GM21381 (cell line): ENCODE results near the gene EHBP1L1.

Experiments used
- ATAC-seq: cut with Tn5 transposase; IDR thresholded peaks from one replicate; pipeline ENCODE4 v1.9.1; 2021; ENCODE audit warnings: mild to moderate bottlenecking, moderate library complexity; ENCODE audit not compliant: unreplicated experiment

Gene EHBP1L1

DNA sequence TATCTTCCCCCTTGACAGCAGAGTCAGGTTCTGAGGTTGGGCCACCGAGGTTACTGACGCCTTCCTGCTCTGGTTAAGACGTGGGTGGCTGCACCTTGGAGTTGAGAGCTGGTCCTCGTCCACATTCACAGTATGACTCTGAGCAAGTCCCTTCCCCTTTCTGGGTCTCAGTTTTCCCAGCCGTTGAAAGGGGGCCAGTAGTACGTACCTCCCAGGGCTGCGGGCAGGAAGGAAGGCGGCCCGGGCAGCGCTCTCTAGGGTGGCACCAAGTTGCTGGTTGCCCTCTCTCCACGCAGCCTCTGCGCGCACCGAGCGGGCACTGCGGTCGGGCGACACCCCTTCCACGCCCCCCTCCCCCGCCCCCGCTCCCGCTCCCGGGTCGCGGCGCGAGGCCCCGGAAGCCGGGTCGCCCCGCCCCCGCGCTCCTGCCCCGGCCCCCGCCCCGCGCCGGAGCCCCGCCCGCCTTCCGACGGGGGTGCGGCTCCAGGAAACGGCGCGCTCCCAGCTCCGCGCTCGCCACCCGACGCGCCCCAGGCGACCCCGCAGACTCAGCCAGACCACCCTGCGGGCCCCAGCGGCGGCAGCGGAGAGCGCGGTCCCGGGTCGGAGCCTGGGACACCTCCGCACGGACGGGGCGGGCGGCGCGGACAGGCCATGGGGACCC is at the start of gene EHBP1L1:
TSS of gene EHBP1L1 (plus strand) at position 486 of the 664 bp plus-strand sequence. CDS start 250 bp downstream, outside the sequence.
- no peak for ATAC-seq

- no peak for ATAC-seq
These were observed 49.1 kb upstream of the EHBP1L1 start for GRCh38 chr11:65526744-65527143.

- ATAC-seq, result no peak
These were observed 47.0 kb upstream of the EHBP1L1 start for GRCh38 chr11:65528819-65529350.

- ATAC-seq, result no peak
These were observed 46.2 kb upstream of the EHBP1L1 start for GRCh38 chr11:65529475-65530156.

DNA sequence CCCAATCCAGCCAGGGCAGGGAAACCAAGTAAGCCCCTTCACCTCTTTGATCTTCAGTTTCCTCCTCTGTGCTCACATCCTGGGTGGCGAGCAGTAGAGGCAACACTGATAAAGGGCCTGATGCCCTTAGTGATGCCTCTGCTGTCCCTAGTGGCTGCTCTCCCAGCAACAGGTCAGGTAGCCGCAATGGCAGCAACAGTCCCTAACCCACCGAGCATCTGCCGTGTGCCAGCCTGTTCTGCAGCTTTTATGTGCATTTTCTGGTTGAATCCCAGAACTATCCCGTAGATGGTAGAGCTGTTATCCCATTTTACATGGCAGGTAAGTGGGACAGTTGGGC is 45.7 kb upstream of the EHBP1L1 start:
- ATAC-seq, result no peak

- no peak for ATAC-seq
These were observed 43.3 kb upstream of the EHBP1L1 start for GRCh38 chr11:65532388-65533064.

DNA sequence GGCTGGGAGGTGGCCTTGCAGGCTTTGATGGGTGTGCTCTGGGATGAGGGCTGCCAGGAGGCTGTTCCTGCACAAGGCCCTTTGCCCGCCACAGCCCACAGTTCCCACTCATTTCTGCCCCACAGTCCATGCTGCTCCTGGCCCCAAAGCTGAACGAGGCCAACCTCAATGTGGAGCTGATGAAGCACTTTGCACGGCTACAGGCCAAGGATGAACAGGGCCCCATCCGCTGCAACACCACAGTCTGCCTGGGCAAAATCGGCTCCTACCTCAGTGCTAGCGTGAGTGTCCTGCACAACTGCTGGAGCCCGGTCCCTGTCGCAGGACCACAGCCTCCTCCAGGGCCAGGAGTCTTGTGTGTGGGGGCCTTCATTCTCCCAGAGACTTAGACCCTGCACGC is 40.8 kb upstream of the EHBP1L1 start:
- ATAC-seq, result no peak

DNA sequence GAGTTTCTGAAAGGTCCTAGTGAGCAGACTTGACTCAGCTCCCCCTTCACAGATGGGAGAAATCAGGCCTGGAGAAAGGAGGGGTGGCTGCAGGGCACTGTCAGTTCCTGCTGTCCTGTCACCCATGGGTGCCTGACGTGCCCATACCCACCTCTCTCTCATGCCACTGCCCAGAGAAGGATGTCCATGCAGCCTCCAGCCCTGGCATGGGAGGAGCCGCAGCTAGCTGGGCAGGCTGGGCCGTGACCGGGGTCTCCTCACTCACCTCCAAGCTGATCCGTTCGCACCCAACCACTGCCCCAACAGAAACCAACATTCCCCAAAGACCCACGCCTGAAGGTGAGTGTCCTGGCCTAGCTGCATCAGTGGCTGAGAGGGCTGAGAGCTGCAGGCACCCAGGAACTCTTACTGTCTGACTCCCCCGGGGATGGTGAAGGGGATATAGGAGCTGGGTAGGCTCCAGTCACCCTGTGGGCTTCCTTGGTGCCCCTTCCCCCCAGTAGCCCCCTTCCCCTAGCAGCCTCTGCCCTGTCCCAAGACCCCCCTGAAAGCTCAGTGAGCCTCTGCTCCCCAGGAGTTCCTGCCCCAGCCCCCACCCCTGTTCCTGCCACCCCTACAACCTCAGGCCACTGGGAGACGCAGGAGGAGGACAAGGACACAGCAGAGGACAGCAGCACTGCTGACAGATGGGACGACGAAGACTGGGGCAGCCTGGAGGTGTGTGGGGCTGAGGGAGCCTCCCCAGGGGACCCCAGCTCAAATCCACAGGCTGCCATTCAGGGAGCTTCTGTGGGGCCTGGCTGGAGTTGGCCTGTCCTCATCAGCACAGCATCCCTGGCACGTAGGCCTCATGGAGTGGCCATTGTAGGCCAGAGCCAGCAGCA is 39.2 kb upstream of the EHBP1L1 start:
- no peak for ATAC-seq

DNA sequence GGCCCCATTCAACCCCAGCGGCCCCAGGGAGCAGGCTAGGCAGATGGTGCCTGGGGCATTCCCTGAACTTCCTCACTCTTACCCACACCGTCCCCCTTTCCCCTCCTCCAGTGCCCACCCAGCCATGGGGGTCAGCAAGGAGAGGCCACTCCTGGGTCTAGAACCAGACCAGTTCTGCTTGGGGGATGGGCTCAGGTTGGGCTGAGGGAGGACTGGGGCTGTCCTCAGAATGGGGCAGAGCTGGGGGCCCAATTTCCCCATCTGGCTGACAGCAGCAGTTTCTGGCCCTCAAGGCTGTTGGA is 38.6 kb upstream of the EHBP1L1 start:
- no peak for ATAC-seq

GRCh38 chr11:65537620-65538231 is 38.1 kb upstream of the EHBP1L1 start:
- ATAC-seq, result no peak

DNA sequence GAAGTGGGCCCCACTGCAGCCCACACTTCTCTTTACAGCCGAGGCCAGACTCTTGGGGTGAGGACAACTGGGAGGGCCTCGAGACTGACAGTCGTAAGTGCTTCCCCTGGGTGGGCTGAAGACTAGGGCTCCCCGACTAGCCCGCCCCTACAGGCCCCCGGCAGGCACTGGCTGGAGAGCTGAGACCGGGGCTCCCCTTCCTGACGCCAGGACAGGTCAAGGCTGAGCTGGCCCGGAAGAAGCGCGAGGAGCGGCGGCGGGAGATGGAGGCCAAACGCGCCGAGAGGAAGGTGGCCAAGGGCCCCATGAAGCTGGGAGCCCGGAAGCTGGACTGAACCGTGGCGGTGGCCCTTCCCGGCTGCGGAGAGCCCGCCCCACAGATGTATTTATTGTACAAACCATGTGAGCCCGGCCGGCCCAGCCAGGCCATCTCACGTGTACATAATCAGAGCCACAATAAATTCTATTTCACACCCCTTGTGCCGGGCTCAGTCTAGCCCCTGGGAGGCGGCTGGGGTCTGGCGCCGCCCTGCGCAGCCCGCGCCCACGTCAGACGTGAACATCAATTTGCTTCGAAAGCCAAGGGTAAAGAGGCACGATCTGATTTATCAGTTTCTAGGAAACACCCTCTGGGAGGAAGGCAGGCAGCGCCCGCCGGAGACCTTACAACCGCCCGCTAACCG is 37.5 kb upstream of the EHBP1L1 start:
- no peak for ATAC-seq

DNA sequence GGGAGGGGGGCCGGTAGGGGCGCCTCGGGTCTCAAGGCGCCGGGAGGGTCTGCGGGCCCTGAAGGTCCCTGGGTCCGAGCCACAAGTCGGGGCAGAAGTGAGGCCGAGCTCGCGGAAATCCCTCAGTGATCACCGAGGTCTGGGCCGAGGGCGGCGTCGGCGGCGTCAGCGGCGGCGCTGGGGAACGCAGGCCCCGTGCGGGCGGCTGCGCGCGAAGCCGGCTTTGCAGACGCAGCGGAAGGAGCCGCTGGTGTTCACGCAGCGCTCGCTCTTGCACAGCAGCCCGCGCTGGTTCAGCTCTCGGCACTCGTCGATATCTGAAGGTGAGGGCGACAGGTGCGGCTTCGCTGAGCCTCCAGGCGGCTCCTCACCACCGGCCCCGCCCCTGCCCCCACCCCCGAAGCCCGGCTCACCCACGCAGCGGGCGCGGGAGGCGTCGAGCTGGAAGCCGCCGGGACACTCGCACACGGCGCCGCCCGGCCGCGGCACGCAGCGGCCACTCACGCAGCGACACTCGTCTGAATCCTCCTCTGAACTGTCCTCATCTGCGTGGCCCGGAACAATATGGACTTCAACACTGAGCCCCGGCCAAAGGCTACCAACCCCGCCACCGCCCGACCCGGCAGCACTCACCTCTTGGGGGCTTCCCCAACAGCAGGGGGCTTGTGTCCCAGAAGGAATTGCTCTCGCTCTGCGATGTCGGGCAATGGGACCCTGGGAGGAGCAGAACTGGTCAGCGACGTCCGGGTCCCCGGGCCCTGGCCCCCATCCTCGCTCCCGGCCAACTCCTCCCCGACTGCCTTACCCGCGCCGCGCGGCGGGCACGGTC is 36.7 kb upstream of the EHBP1L1 start:
- ATAC-seq, result no peak

- peak; percentile 51 for ATAC-seq
These were observed 36.0 kb upstream of the EHBP1L1 start for GRCh38 chr11:65539744-65540289.

- ATAC-seq, result peak; percentile 55
These were observed 35.4 kb upstream of the EHBP1L1 start for GRCh38 chr11:65540290-65541092.

- no peak for ATAC-seq
These were observed 34.5 kb upstream of the EHBP1L1 start for GRCh38 chr11:65541093-65541982.

GRCh38 chr11:65542738-65543390 is 33.0 kb upstream of the EHBP1L1 start:
- no peak for ATAC-seq

GRCh38 chr11:65545853-65546216 is 30.0 kb upstream of the EHBP1L1 start:
- no peak for ATAC-seq
